H1 (cell line): ENCODE measurements around the gene LRRC72. TPM values are rescaled to one million over a fixed set of nuclear protein-coding genes. Genes with fewer than 3 reads are reported as not detected.

Experiments used
- CTCF ChIA-PET: fragments of 300-600 bp; sonication (Branson Sonifier 250); formaldehyde crosslinking; loops from one replicate; lab custom pipeline; 2021; ENCODE audit not compliant: partially characterized antibody; lab: Charles Lee
- POLR2A ChIA-PET: fragments of 300-600 bp; sonication (Branson Sonifier 250); formaldehyde crosslinking; loops from one replicate; lab custom pipeline; 2021; ENCODE audit warnings: inconsistent platforms; ENCODE audit not compliant: partially characterized antibody; lab: Charles Lee
- DNase-seq, 2 experiments: peaks; one replicate each; pipeline versions ENCODE4 v3.0.0 to v3.0.0-alpha.2; 2010 to 2022; ENCODE audit warnings: low spot score in 2 of 2, low read depth in 1 of 2, mixed read lengths in 1 of 2
- FAIRE-seq: peaks from 2 replicates; lab custom pipeline; 2011; peaks lifted over from hg19 to GRCh38; lab: Jason Lieb, UNC
- H2AFZ ChIP-seq: 2 replicates; pipeline ENCODE4 v1.8.1; 2012; ENCODE audit warnings: low read length, inconsistent platforms
- H2AK5ac ChIP-seq: 2 replicates; pipeline ENCODE4 v1.6.1; 2013; ENCODE audit warnings: low read depth, low read length
- H2BK120ac ChIP-seq: replicated peaks from 2 replicates; pipeline ENCODE3; 2013; ENCODE audit warnings: low read depth, low read length, inconsistent platforms
- H2BK12ac ChIP-seq: 2 replicates; pipeline ENCODE4 v1.6.1; 2013; ENCODE audit warnings: low read depth, low read length
- H2BK15ac ChIP-seq: 2 replicates; pipeline ENCODE4 v1.6.1; 2013; ENCODE audit warnings: low read length
- H2BK20ac ChIP-seq: 2 replicates; pipeline ENCODE4 v1.6.1; 2013; ENCODE audit warnings: low read length
- H2BK5ac ChIP-seq: 2 replicates; pipeline ENCODE4 v1.6.1; 2013; ENCODE audit warnings: low read depth, low read length
- H3K14ac ChIP-seq: 2 replicates; pipeline ENCODE4 v1.6.1; 2013; ENCODE audit warnings: inconsistent platforms; ENCODE audit not compliant: insufficient read length
- H3K18ac ChIP-seq: 2 replicates; pipeline ENCODE4 v1.6.1; 2013; ENCODE audit warnings: low read length; ENCODE audit errors: extremely low read depth
- H3K23ac ChIP-seq: 2 replicates; pipeline ENCODE4 v1.6.1; 2013; ENCODE audit warnings: inconsistent platforms; ENCODE audit not compliant: insufficient read length
- H3K23me2 ChIP-seq: 2 replicates; pipeline ENCODE4 v1.6.1; 2013; ENCODE audit warnings: low read depth, low read length
- H3K27ac ChIP-seq: 2 replicates; pipeline ENCODE4 v1.6.1; 2011; ENCODE audit warnings: low read depth, low read length, inconsistent platforms
- H3K27me3 ChIP-seq, 4 experiments: replicated peaks in 1 of 4; 1 replicate in 1 of 4; 2 replicates in 3 of 4; pipeline versions ENCODE4 v1.6.1 to v1.8.1; 2011 to 2013; ENCODE audit warnings: low read length in 3 of 4, mild to moderate bottlenecking in 3 of 4, inconsistent platforms in 2 of 4, mixed read lengths in 2 of 4, moderate library complexity in 1 of 4; ENCODE audit not compliant: control insufficient read depth in 3 of 4, insufficient read depth in 3 of 4; ENCODE audit errors: extremely low read depth in 1 of 4
- H3K36me3 ChIP-seq, 4 experiments: 2 replicates each; pipeline versions ENCODE4 v1.6.1 to v1.8.1; 2011 to 2013; ENCODE audit warnings: mild to moderate bottlenecking in 4 of 4, low read length in 3 of 4, moderate library complexity in 2 of 4, control low read depth in 1 of 4, inconsistent platforms in 1 of 4; ENCODE audit not compliant: insufficient read depth in 4 of 4, control insufficient read depth in 2 of 4
- H3K4ac ChIP-seq: replicated peaks from 2 replicates; pipeline ENCODE3; 2013; ENCODE audit warnings: low read length, low read depth, mixed read lengths, inconsistent platforms; ENCODE audit not compliant: insufficient read length
- H3K4me1 ChIP-seq, 4 experiments: replicated peaks in 1 of 4; 1 replicate in 1 of 4; 2 replicates in 3 of 4; pipeline versions ENCODE4 v1.6.1 to v1.8.1; 2011 to 2013; ENCODE audit warnings: low read length in 3 of 4, inconsistent platforms in 2 of 4, mixed read lengths in 1 of 4; ENCODE audit not compliant: insufficient read depth in 4 of 4, control insufficient read depth in 3 of 4
- H3K4me2 ChIP-seq, 2 experiments: 2 replicates each; pipeline versions ENCODE4 v1.6.1 to v1.8.1; 2011 to 2013; ENCODE audit warnings: low read depth in 2 of 2, low read length in 2 of 2, control low read depth in 1 of 2, inconsistent platforms in 1 of 2, mild to moderate bottlenecking in 1 of 2; ENCODE audit not compliant: insufficient read depth in 1 of 2
- H3K4me3 ChIP-seq, 4 experiments: fragments of 200-600, 300-600 bp in 1 of 4; sonication (generic), shearing (Covaris generic), sonication (Bioruptor Twin) in 1 of 4; 2 replicates each; pipeline versions ENCODE4 v1.5.1 to v1.8.1; 2011 to 2016; ENCODE audit warnings: low read length in 4 of 4, low read depth in 3 of 4, control low read depth in 2 of 4, inconsistent platforms in 2 of 4, mild to moderate bottlenecking in 2 of 4, mixed read lengths in 1 of 4, moderate library complexity in 1 of 4; ENCODE audit not compliant: insufficient read depth in 2 of 4; ENCODE audit errors: extremely low read depth in 1 of 4
- H3K56ac ChIP-seq: replicated peaks from 2 replicates; pipeline ENCODE3; 2013; ENCODE audit warnings: low read depth, mild to moderate bottlenecking, mixed read lengths, low read length, inconsistent platforms; ENCODE audit not compliant: insufficient read length
- H3K79me1 ChIP-seq: 2 replicates; pipeline ENCODE4 v1.6.1; 2013; ENCODE audit warnings: low read depth, low read length, control low read depth
- H3K79me2 ChIP-seq, 2 experiments: 2 replicates each; pipeline versions ENCODE4 v1.6.1 to v1.8.1; 2012 to 2013; ENCODE audit warnings: low read length in 2 of 2, mild to moderate bottlenecking in 2 of 2, inconsistent platforms in 1 of 2; ENCODE audit not compliant: insufficient read depth in 2 of 2, control insufficient read depth in 1 of 2
- H3K9ac ChIP-seq, 4 experiments: replicated peaks in 1 of 4; 1 replicate in 1 of 4; 2 replicates in 3 of 4; pipeline versions ENCODE4 v1.6.1 to v1.8.1; 2011 to 2013; ENCODE audit warnings: low read depth in 3 of 4, low read length in 3 of 4, control low read depth in 2 of 4, mild to moderate bottlenecking in 2 of 4, moderate library complexity in 2 of 4, inconsistent platforms in 1 of 4; ENCODE audit errors: extremely low read depth in 1 of 4
- H3K9me3 ChIP-seq, 2 experiments: 2 replicates each; pipeline versions ENCODE4 v1.6.1 to v1.8.1; 2012 to 2013; ENCODE audit warnings: mild to moderate bottlenecking in 2 of 2, moderate library complexity in 2 of 2, control low read depth in 1 of 2, inconsistent platforms in 1 of 2, low read depth in 1 of 2, low read length in 1 of 2, mixed read lengths in 1 of 2; ENCODE audit not compliant: insufficient read depth in 2 of 2
- H4K20me1 ChIP-seq, 2 experiments: replicated peaks in 1 of 2; 2 replicates each; pipeline versions ENCODE3 to v1.8.1; 2011 to 2013; ENCODE audit warnings: inconsistent platforms in 2 of 2, low read length in 2 of 2, mild to moderate bottlenecking in 1 of 2; ENCODE audit not compliant: insufficient read depth in 2 of 2, control insufficient read depth in 1 of 2
- H4K5ac ChIP-seq: 2 replicates; pipeline ENCODE4 v1.6.1; 2013; ENCODE audit warnings: low read length, low read depth, mixed read lengths, inconsistent platforms; ENCODE audit not compliant: insufficient read length
- H4K8ac ChIP-seq: 2 replicates; pipeline ENCODE4 v1.8.0; 2013; ENCODE audit warnings: mild to moderate bottlenecking, moderate library complexity, low read length, inconsistent platforms; ENCODE audit not compliant: insufficient read depth; ENCODE audit errors: extremely low read depth
- H4K91ac ChIP-seq: replicated peaks from 2 replicates; pipeline ENCODE3; 2013; ENCODE audit warnings: low read length, mixed read lengths, inconsistent platforms; ENCODE audit not compliant: insufficient read length
- ASH2L ChIP-seq: fragments of 200-600, 300-600 bp; sonication (generic); IDR thresholded peaks from one replicate; pipeline ENCODE4 v1.7.1; 2017; ENCODE audit warnings: low read length
- BRCA1 ChIP-seq: IDR thresholded peaks from 2 replicates; pipeline ENCODE4 v1.6.1; 2012; ENCODE audit warnings: low read depth, low read length, improper control_type of control experiment
- CBX5 ChIP-seq: fragments of 300-800, 300-1000 bp; sonication (generic); IDR thresholded peaks from 2 replicates; pipeline ENCODE4 v1.7.1; 2016; ENCODE audit warnings: antibody characterized with exemption, low read length, low read depth
- CBX8 ChIP-seq: fragments of 300-800, 300-1000 bp; sonication (generic); IDR thresholded peaks from 2 replicates; pipeline ENCODE4 v1.7.1; 2016; ENCODE audit warnings: low read depth, low read length, borderline replicate concordance
- CREB1 ChIP-seq: IDR thresholded peaks from 2 replicates; pipeline ENCODE4 v1.6.1; 2012; ENCODE audit warnings: inconsistent platforms
- EP300 ChIP-seq, 2 experiments: IDR thresholded peaks; 1 replicate in 1 of 2; 2 replicates in 1 of 2; pipeline ENCODE4 v1.6.1; 2011 to 2012; ENCODE audit warnings: low read depth in 2 of 2, low read length in 2 of 2, mild to moderate bottlenecking in 2 of 2, borderline replicate concordance in 1 of 2, inconsistent platforms in 1 of 2, moderate library complexity in 1 of 2
- HDAC2 ChIP-seq, 2 experiments: fragments of 300-600 bp in 1 of 2; sonication (generic) in 1 of 2; IDR thresholded peaks; 2 replicates each; pipeline ENCODE4 v1.6.1; 2011 to 2012; ENCODE audit warnings: low read depth in 2 of 2, low read length in 2 of 2, mild to moderate bottlenecking in 2 of 2, moderate library complexity in 2 of 2, borderline replicate concordance in 1 of 2, inconsistent platforms in 1 of 2
- PHF8 ChIP-seq: fragments of 200-600 bp; sonication (generic); conservative IDR thresholded peaks from 2 replicates; pipeline ENCODE4 v1.7.1; 2012; ENCODE audit warnings: low read depth, mild to moderate bottlenecking, inconsistent platforms, low read length, moderate library complexity
- POU5F1 ChIP-seq: IDR thresholded peaks from 2 replicates; pipeline ENCODE4 v1.6.1; 2011; ENCODE audit warnings: low read depth, mild to moderate bottlenecking, low read length, moderate library complexity
- RBBP5 ChIP-seq: IDR thresholded peaks from 2 replicates; pipeline ENCODE4 v1.7.1; 2012; ENCODE audit warnings: low read depth, mild to moderate bottlenecking, inconsistent platforms, low read length, moderate library complexity, borderline replicate concordance
- RFX5 ChIP-seq: IDR thresholded peaks from 2 replicates; pipeline ENCODE4 v1.6.1; 2011; ENCODE audit warnings: low read depth, low read length, improper control_type of control experiment, borderline replicate concordance
- TAF1 ChIP-seq: IDR thresholded peaks from 2 replicates; pipeline ENCODE4 v1.6.1; 2011; ENCODE audit warnings: mild to moderate bottlenecking, low read depth, low read length
- TBP ChIP-seq: IDR thresholded peaks from 2 replicates; pipeline ENCODE4 v1.6.1; 2011; ENCODE audit warnings: low read depth, low read length, improper control_type of control experiment
- ZNF274 ChIP-seq: IDR thresholded peaks from 2 replicates; pipeline ENCODE4 v1.7.0; 2012; ENCODE audit warnings: low read length, borderline replicate concordance; ENCODE audit errors: extremely low read depth
- WGBS, 2 experiments: shearing (Covaris generic) in 1 of 2; methylation state at CpG; one replicate each; pipeline versions ENCODE4 v1.1.6 to v1.1.7; 2013 to 2015; ENCODE audit warnings: low lambda C conversion rate in 2 of 2, mixed read lengths in 2 of 2, inconsistent platforms in 1 of 2, low coverage in 1 of 2, missing lambda C conversion rate in 1 of 2; ENCODE audit not compliant: insufficient replicate concordance in 2 of 2, insufficient coverage in 1 of 2, insufficient read length in 1 of 2; ENCODE audit errors: extremely low coverage in 1 of 2, missing lambda C conversion rate in 1 of 2; 5-methylcytosine and 5-hydroxymethylcytosine counted together
- polyA plus RNA-seq, 7 experiments: library from polyadenylated mRNA; depleted of rRNA in 3 of 7; stranded (reverse) in 5 of 7; unstranded in 2 of 7; fragments of >200 nt in 5 of 7; fragments of 200-250 nt in 2 of 7; gene quantifications; 1 replicate in 5 of 7; 2 replicates in 1 of 7; 4 replicates in 1 of 7; pipeline versions ENCODE4 v1.2.1 to v1.2.3, GENCODE V29; 2011 to 2013; ENCODE audit warnings: missing spikeins in 2 of 7, mixed read lengths in 2 of 7
- total RNA-seq: library from RNA; stranded (reverse); fragmentation: NEBNext Ultra II Directional; extraction: Animal tissue kit (Norgen Biotek cat#: 25700); gene quantifications from 2 replicates; pipeline ENCODE4 v1.2.1, GENCODE V29; 2021

The LRRC72 gene
- total and polyA plus RNA-seq, 2 of the 8 experiments (the other 6 are each of a cell fraction or from before 2014, with no cell fraction given), result not detected

- Histone ChIP-seq H2BK12ac (no peak overlapping the region), H2BK120ac (no peak overlapping the region), H4K20me1 (no peaks in the 10 kb centered on the region), H3K18ac (no peak overlapping the region), H2BK20ac (no peak overlapping the region), H3K79me1 (no peaks in the 10 kb centered on the region), H3K14ac (no peak overlapping the region), H2BK5ac (no peak overlapping the region), H3K56ac (no peak overlapping the region), H3K27me3 (no peaks in the 10 kb centered on the region), H3K36me3 (no peaks in the 10 kb centered on the region), H3K23me2 (no peaks in the 10 kb centered on the region), H3K23ac (no peak overlapping the region), H3K4me3 (no peak overlapping the region), H3K27ac (no peak overlapping the region), H4K5ac (no peak overlapping the region), H3K4me1 (no peaks in the 10 kb centered on the region), H3K4ac (no peak overlapping the region), H3K9me3 (no peaks in the 10 kb centered on the region), H3K79me2 (no peaks in the 10 kb centered on the region), H2AK5ac (no peak overlapping the region), H4K91ac (no peak overlapping the region), H3K9ac (no peak overlapping the region), H2AFZ (no peak overlapping the region), H3K4me2 (no peak overlapping the region), H4K8ac (no peak overlapping the region), H2BK15ac (no peak overlapping the region)
- ChIA-PET POLR2A (no interaction called here), CTCF (interaction anchor here (1.6 kb wide), 1 partner anchor 19 kb away, joined by 3 read pairs; no protein-coding TSS in a partner anchor)
- DNase-seq (no peak), FAIRE-seq (no peak)
- WGBS, 2 experiments, result 83% methylated on average over 2 of the region's 2 CpGs; no CpG with 5 or more reads in 1 of the 2 experiments
- TF ChIP-seq RFX5, result no peak
- no peak for TF ChIP-seq POU5F1
- TF ChIP-seq TBP, result no peak
- TF ChIP-seq CREB1, result no peak
- no peak for TF ChIP-seq CBX8
- TF ChIP-seq TAF1, result no peak
- TF ChIP-seq PHF8, result no peak
- TF ChIP-seq BRCA1, result no peak
- TF ChIP-seq EP300 (IDR thresholded peaks at IDR 0.05; ENCODE audit: borderline replicate concordance in 1 of 2, low read depth in 2 of 2, low read length in 2 of 2), result no peak
- no peak for TF ChIP-seq ZNF274
- TF ChIP-seq RBBP5, result no peak
- no peak for TF ChIP-seq ASH2L
- no peak for TF ChIP-seq HDAC2 (IDR thresholded peaks at IDR 0.05; ENCODE audit: borderline replicate concordance in 1 of 2, low read depth in 2 of 2, low read length in 2 of 2)
- TF ChIP-seq CBX5, result no peak
These were observed 16.8 kb downstream of the LRRC72 start for GRCh38 chr7:16543456-16543855.
